ENCODE data around the gene CRB1.
"Not testable (repeated sequence)": the region's sequence is repeated elsewhere in the genome, so short reads cannot be mapped to it uniquely, and the experiment has no call there.

CRB1 gene

GRCh38 chr1:197399755-197400521 lies 131.9 kb downstream of the CRB1 start:
- peak; percentile 18 for DNase-seq (ENCODE audit: low read depth)

- DNase-seq (ENCODE audit: low read depth) = no peak
Observed at GRCh38 chr1:197400522-197400902, 132.5 kb downstream of the CRB1 start.

- no peak for DNase-seq (ENCODE audit: low read depth)
Observed at GRCh38 chr1:197402189-197402588, 134.1 kb downstream of the CRB1 start.

GRCh38 chr1:197404774-197405173 lies 136.7 kb downstream of the CRB1 start:
- not testable (repeated sequence) for DNase-seq (ENCODE audit: low read depth)

- DNase-seq (ENCODE audit: low read depth) = not testable (repeated sequence)
Observed at GRCh38 chr1:197405614-197406013, 137.6 kb downstream of the CRB1 start.

- no peak for DNase-seq (ENCODE audit: low read depth)
Observed at GRCh38 chr1:197413564-197413963, 145.5 kb downstream of the CRB1 start.

GRCh38 chr1:197415221-197415620 lies 147.2 kb downstream of the CRB1 start:
- no peak for DNase-seq (ENCODE audit: low read depth)

GRCh38 chr1:197418693-197419092 lies 150.6 kb downstream of the CRB1 start:
- DNase-seq (ENCODE audit: low read depth) = no peak

GRCh38 chr1:197422993-197423392 lies 154.9 kb downstream of the CRB1 start:
- peak; percentile 33 for DNase-seq (ENCODE audit: low read depth)

- no peak for DNase-seq (ENCODE audit: low read depth)
Observed at GRCh38 chr1:197424380-197424779, 156.3 kb downstream of the CRB1 start.

- no peak for DNase-seq (ENCODE audit: low read depth)
Observed at GRCh38 chr1:197429372-197429771, 161.3 kb downstream of the CRB1 start.

GRCh38 chr1:197435224-197435623 lies 167.2 kb downstream of the CRB1 start:
- no peak for DNase-seq (ENCODE audit: low read depth)

GRCh38 chr1:197437601-197438000 lies 169.5 kb downstream of the CRB1 start:
- no peak for DNase-seq (ENCODE audit: low read depth)

GRCh38 chr1:197438010-197438790 lies 170.1 kb downstream of the CRB1 start:
- no peak for DNase-seq (ENCODE audit: low read depth)

GRCh38 chr1:197439708-197440280 lies 171.7 kb downstream of the CRB1 start:
- DNase-seq (ENCODE audit: low read depth) = no peak

GRCh38 chr1:197440715-197441114 lies 172.7 kb downstream of the CRB1 start:
- DNase-seq (ENCODE audit: low read depth) = no peak

GRCh38 chr1:197441999-197442414 lies 174.0 kb downstream of the CRB1 start:
- DNase-seq (ENCODE audit: low read depth) = no peak

- no peak for DNase-seq (ENCODE audit: low read depth)
Observed at GRCh38 chr1:197444755-197445154, 176.7 kb downstream of the CRB1 start.

- DNase-seq (ENCODE audit: low read depth) = no peak
Observed at GRCh38 chr1:197448121-197448779, 180.2 kb downstream of the CRB1 start.

GRCh38 chr1:197451381-197451780 lies 183.3 kb downstream of the CRB1 start:
- DNase-seq (ENCODE audit: low read depth) = no peak

GRCh38 chr1:197453376-197454058 lies 185.5 kb downstream of the CRB1 start:
- DNase-seq (ENCODE audit: low read depth) = no peak

- DNase-seq (ENCODE audit: low read depth) = no peak
Observed at GRCh38 chr1:197462539-197462938, 194.5 kb downstream of the CRB1 start.

Measured in stromal cell of bone marrow (primary cell).